ENCODE data around the gene EVI2A. TPM values are rescaled to one million over a fixed set of nuclear protein-coding genes. Genes with fewer than 3 reads are reported as not detected.
"Not testable (repeated sequence)": the region's sequence is repeated elsewhere in the genome, so short reads cannot be mapped to it uniquely, and the experiment has no call there.

EVI2A gene
- total and polyA plus RNA-seq, 2 donors (not counting 1 experiment from before 2014, with no cell fraction given) = 0.77 to 22.8 TPM

DNA sequence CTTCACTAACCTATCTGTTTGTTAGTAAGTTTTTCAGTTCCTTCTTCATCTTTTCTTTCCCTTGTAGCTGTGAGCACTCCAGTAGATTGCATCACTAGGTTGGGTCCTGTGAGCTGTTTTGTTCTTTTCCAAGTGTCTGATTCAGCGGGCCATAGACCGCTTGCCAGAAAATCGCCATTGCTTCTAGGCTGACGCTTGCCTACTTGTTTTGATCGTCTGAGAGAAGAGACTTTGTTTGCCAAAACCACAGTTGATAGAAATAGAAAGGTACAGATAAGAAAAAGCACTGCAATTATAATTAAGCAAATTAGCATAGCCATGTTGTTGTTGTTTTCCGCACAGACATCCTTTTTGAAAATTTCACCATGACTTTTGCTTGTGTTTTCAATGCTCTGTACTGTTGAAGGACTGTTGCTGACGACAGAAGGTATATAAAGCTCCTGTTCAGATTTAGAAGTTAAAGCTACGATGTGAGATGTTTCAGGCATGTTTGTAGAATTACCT is 3.1 kb downstream of the EVI2A start:
- Histone ChIP-seq H3K9ac (ENCODE audit: insufficient read depth, low read length) (no peak overlapping the region), H2AFZ (ENCODE audit: low read length) (no peak overlapping the region), H3K79me2 (ENCODE audit: control insufficient read depth, insufficient read depth, low read length) (peaks cover 2% of the 10 kb centered on the region), H4K20me1 (ENCODE audit: control insufficient read depth, extremely low read depth, insufficient read depth, low read length) (no peaks in the 10 kb centered on the region), H3K27me3 (ENCODE audit: control insufficient read depth, insufficient read depth, low read length) (no peaks in the 10 kb centered on the region), H3K9me3 (ENCODE audit: control insufficient read depth, insufficient read depth, low read depth, low read length) (no peaks in the 10 kb centered on the region), H3K27ac (ENCODE audit: insufficient read depth, low read length) (peak overlapping the region; percentile 15), H3K4me2 (ENCODE audit: extremely low read depth, insufficient read depth, low read length) (peak overlapping the region; percentile 17), H3K4me1 (ENCODE audit: control insufficient read depth, extremely low read depth, insufficient read depth, low read length) (no peaks in the 10 kb centered on the region), H3K4me3 (replicated peaks in 1 of 4; ENCODE audit: control extremely low read depth in 1 of 4, insufficient read depth in 1 of 4, low read depth in 3 of 4, low read length in 4 of 4) (peak overlapping the region in 2 of 4 experiments; percentile 39 to 43), H3K36me3 (ENCODE audit: control insufficient read depth, insufficient read depth, low read length) (no peaks in the 10 kb centered on the region)
- peak; percentile 93 for DNase-seq (ENCODE audit: low read depth in 2 of 2)
- TF ChIP-seq, protein P1, sequence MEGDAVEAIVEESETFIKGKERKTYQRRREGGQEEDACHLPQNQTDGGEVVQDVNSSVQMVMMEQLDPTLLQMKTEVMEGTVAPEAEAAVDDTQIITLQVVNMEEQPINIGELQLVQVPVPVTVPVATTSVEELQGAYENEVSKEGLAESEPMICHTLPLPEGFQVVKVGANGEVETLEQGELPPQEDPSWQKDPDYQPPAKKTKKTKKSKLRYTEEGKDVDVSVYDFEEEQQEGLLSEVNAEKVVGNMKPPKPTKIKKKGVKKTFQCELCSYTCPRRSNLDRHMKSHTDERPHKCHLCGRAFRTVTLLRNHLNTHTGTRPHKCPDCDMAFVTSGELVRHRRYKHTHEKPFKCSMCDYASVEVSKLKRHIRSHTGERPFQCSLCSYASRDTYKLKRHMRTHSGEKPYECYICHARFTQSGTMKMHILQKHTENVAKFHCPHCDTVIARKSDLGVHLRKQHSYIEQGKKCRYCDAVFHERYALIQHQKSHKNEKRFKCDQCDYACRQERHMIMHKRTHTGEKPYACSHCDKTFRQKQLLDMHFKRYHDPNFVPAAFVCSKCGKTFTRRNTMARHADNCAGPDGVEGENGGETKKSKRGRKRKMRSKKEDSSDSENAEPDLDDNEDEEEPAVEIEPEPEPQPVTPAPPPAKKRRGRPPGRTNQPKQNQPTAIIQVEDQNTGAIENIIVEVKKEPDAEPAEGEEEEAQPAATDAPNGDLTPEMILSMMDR (conservative IDR thresholded peaks at IDR 0.05 in 1 of 2, IDR thresholded peaks at IDR 0.05 in 1 of 2; ENCODE audit: low read depth in 1 of 2, low read length in 2 of 2) = no peak
- TF ChIP-seq EZH2 (IDR thresholded peaks at IDR 0.05; ENCODE audit: low read length, missing control alignments) = no peak

DNA sequence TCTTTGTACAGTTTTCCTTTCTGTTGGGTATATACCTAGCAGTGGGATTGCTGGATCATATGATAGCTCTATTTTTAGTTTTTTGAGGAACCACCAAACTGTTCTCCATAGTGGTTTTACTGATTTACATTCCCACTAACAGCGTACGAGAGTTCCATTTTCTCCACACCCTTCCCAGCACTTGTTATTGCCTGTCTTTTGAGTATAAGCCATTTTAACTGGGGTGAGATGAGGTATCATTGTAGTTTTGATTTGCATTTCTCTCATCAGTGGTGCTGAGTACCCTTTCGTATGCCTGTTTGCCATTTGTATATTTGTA is 6.7 kb downstream of the EVI2A start:
- Histone ChIP-seq H3K9me3 (ENCODE audit: control insufficient read depth, insufficient read depth, low read depth, low read length) (no peaks in the 10 kb centered on the region), H3K27me3 (ENCODE audit: control insufficient read depth, insufficient read depth, low read length) (no peaks in the 10 kb centered on the region), H4K20me1 (ENCODE audit: control insufficient read depth, extremely low read depth, insufficient read depth, low read length) (no peaks in the 10 kb centered on the region), H3K4me1 (ENCODE audit: control insufficient read depth, extremely low read depth, insufficient read depth, low read length) (no peaks in the 10 kb centered on the region), H3K27ac (ENCODE audit: insufficient read depth, low read length) (no peak overlapping the region), H2AFZ (ENCODE audit: low read length) (no peak overlapping the region), H3K4me2 (ENCODE audit: extremely low read depth, insufficient read depth, low read length) (no peak overlapping the region), H3K4me3 (replicated peaks in 1 of 4; ENCODE audit: control extremely low read depth in 1 of 4, insufficient read depth in 1 of 4, low read depth in 3 of 4, low read length in 4 of 4) (no peak overlapping the region), H3K79me2 (ENCODE audit: control insufficient read depth, insufficient read depth, low read length) (no peaks in the 10 kb centered on the region), H3K36me3 (ENCODE audit: control insufficient read depth, insufficient read depth, low read length) (no peaks in the 10 kb centered on the region), H3K9ac (ENCODE audit: insufficient read depth, low read length) (no peak overlapping the region)
- no peak for DNase-seq (ENCODE audit: low read depth in 2 of 2)
- TF ChIP-seq EZH2 (IDR thresholded peaks at IDR 0.05; ENCODE audit: low read length, missing control alignments) = no peak
- TF ChIP-seq, protein P1 (conservative IDR thresholded peaks at IDR 0.05 in 1 of 2, IDR thresholded peaks at IDR 0.05 in 1 of 2; ENCODE audit: low read depth in 1 of 2, low read length in 2 of 2) = no peak

DNA sequence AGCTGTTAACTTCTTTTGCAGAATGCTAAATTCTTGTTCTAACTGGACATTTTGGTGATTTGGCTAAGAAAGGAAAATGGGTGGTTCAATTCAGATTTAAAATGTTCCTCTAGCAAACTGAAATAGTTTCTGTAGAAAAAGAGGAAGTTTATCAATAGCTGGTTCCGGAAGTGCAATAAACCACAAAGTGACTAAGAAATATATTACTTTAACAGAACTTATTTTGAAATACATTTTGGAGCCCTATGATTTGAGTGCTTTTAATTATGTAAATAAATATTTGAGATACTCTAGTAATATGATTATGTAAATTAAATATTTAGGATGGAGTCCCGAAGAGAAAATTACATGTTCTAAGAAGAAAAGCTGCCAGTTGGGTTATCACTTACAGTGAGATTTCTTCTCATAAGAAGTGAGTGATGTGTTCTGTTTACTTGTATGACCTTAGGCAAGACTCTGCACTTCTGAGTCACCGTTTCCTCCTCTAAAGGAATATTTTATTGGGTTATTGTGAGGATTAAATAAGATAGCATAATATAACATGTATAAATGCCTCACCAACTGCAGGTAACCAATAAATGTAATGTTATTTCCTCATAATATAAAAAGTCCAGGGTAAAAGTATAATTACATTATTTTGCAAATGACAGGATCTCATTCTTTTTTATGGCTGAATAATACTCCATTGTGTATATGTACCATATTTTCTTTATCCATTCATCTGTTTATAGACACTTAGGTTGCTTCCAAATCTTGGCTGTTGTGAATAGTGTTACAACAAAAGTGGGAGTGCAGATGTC is 7.2 kb downstream of the EVI2A start, which contains the start of gene EVI2B:
Gene EVI2B (minus strand): TSS at position 73 of the 800 bp plus-strand sequence. CDS start 8,445 bp downstream, outside the sequence.
- peak; percentile 46 to 65 for DNase-seq (ENCODE audit: low read depth in 2 of 2)
- Histone ChIP-seq H3K9ac (ENCODE audit: insufficient read depth, low read length) (no peak within 1 kb of the TSS), H4K20me1 (ENCODE audit: control insufficient read depth, extremely low read depth, insufficient read depth, low read length) (no peaks in the 10 kb centered on the region), H2AFZ (ENCODE audit: low read length) (no peak within 1 kb of the TSS), H3K36me3 (ENCODE audit: control insufficient read depth, insufficient read depth, low read length) (no peaks in the 10 kb centered on the region), H3K4me3 (replicated peaks in 1 of 4; ENCODE audit: control extremely low read depth in 1 of 4, insufficient read depth in 1 of 4, low read depth in 3 of 4, low read length in 4 of 4) (no peak within 1 kb of the TSS), H3K27ac (ENCODE audit: insufficient read depth, low read length) (no peak within 1 kb of the TSS), H3K4me2 (ENCODE audit: extremely low read depth, insufficient read depth, low read length) (no peak within 1 kb of the TSS), H3K9me3 (ENCODE audit: control insufficient read depth, insufficient read depth, low read depth, low read length) (no peaks in the 10 kb centered on the region), H3K4me1 (ENCODE audit: control insufficient read depth, extremely low read depth, insufficient read depth, low read length) (no peaks in the 10 kb centered on the region), H3K27me3 (ENCODE audit: control insufficient read depth, insufficient read depth, low read length) (no peaks in the 10 kb centered on the region), H3K79me2 (ENCODE audit: control insufficient read depth, insufficient read depth, low read length) (no peaks in the 10 kb centered on the region)
- TF ChIP-seq EZH2 (IDR thresholded peaks at IDR 0.05; ENCODE audit: low read length, missing control alignments) = no peak
- TF ChIP-seq, protein P1 (conservative IDR thresholded peaks at IDR 0.05 in 1 of 2, IDR thresholded peaks at IDR 0.05 in 1 of 2; ENCODE audit: low read depth in 1 of 2, low read length in 2 of 2) = no peak

DNA sequence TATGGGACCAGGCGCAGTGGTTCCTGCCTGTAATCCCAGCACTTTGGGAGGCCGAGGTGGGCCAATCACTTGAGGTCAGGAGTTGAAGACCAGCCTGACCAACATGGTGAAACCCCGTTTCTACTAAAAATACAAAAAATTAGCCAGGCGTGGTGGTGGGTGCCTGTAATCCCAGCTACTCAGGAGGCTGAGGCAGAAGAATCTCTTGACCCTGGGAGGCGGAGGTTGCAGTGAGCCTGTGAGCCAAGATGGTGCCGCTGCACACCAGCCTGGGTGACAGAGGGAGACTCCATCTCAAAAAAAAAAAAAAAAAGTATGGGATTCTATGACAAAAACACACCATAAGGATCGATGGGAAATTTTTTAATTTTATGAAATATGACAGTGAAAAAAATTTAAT is 9.2 kb downstream of the EVI2A start:
- not testable (repeated sequence) for H3K4me3 ChIP-seq (replicated peaks in 1 of 4; ENCODE audit: control extremely low read depth in 1 of 4, insufficient read depth in 1 of 4, low read depth in 3 of 4, low read length in 4 of 4); H4K20me1 ChIP-seq (ENCODE audit: control insufficient read depth, extremely low read depth, insufficient read depth, low read length); H3K4me1 ChIP-seq (ENCODE audit: control insufficient read depth, extremely low read depth, insufficient read depth, low read length); H3K9ac ChIP-seq (ENCODE audit: insufficient read depth, low read length); H3K4me2 ChIP-seq (ENCODE audit: extremely low read depth, insufficient read depth, low read length); H3K36me3 ChIP-seq (ENCODE audit: control insufficient read depth, insufficient read depth, low read length); H3K27me3 ChIP-seq (ENCODE audit: control insufficient read depth, insufficient read depth, low read length); DNase-seq (ENCODE audit: low read depth in 2 of 2); H2AFZ ChIP-seq (ENCODE audit: low read length); H3K27ac ChIP-seq (ENCODE audit: insufficient read depth, low read length); H3K79me2 ChIP-seq (ENCODE audit: control insufficient read depth, insufficient read depth, low read length); H3K9me3 ChIP-seq (ENCODE audit: control insufficient read depth, insufficient read depth, low read depth, low read length)

Data from fibroblast of lung (primary cell).